HepG2 (cell line): Measurements from ENCODE around the gene UCKL1. TPM values are rescaled to one million over a fixed set of nuclear protein-coding genes. Genes with fewer than 3 reads are reported as not detected.
A peak's percentile ranks its signal among the peaks of the same experiment; 100 is the strongest.

Experiments used
- FOXK1 ChIP-seq: sonication (generic); formaldehyde crosslinking; IDR thresholded peaks from 2 replicates; pipeline ENCODE4 v1.4.0; 2020; ENCODE audit warnings: low read depth, missing genetic modification reagents, borderline replicate concordance
- MAFK ChIP-seq, 2 experiments: IDR thresholded peaks in 1 of 2; conservative IDR thresholded peaks in 1 of 2; 2 replicates each; pipeline ENCODE4 v1.6.1; 2011; ENCODE audit warnings: improper control_type of control experiment in 2 of 2, low read length in 2 of 2
- NAIF1 ChIP-seq: sonication (generic); formaldehyde crosslinking; IDR thresholded peaks from 2 replicates; pipeline ENCODE4 v1.5.0; 2020; ENCODE audit warnings: mild to moderate bottlenecking, missing genetic modification reagents, borderline replicate concordance
- POLR2G ChIP-seq: fragments of 200-400 bp; formaldehyde crosslinking; IDR thresholded peaks from 2 replicates; pipeline ENCODE4 v1.6.1; 2018; ENCODE audit warnings: mild to moderate bottlenecking, low read depth, low read length, moderate library complexity
- RARG ChIP-seq: sonication (generic); formaldehyde crosslinking; IDR thresholded peaks from 2 replicates; pipeline ENCODE4 v1.4.0; 2020; ENCODE audit warnings: low read depth, mild to moderate bottlenecking, missing genetic modification reagents
- ZNF138 ChIP-seq: sonication (generic); formaldehyde crosslinking; IDR thresholded peaks from 2 replicates; pipeline ENCODE4 v1.5.0; 2020; ENCODE audit warnings: mild to moderate bottlenecking, low read depth, missing genetic modification reagents
- ZNF607 ChIP-seq: sonication (generic); formaldehyde crosslinking; IDR thresholded peaks from 2 replicates; pipeline ENCODE4 v1.5.1; 2020; ENCODE audit warnings: missing genetic modification reagents, mild to moderate bottlenecking, borderline replicate concordance
- polyA plus RNA-seq, 8 experiments: library from polyadenylated mRNA; depleted of rRNA in 3 of 8; stranded (reverse) in 7 of 8; unstranded in 1 of 8; fragments of >200 nt; fragmentation: Illumina TruSeq in 4 of 8; extraction: Trizol in 4 of 8; gene quantifications; 2 replicates each; pipeline versions ENCODE4 v1.2.1 to v1.2.3, GENCODE V29; 2011 to 2016; ENCODE audit warnings: low read depth in 4 of 8, missing spikeins in 1 of 8, mixed read lengths in 1 of 8; ENCODE audit not compliant: insufficient read depth in 1 of 8
- total RNA-seq, 5 experiments: library from RNA; depleted of rRNA; stranded (reverse); fragments of >200 nt; fragmentation: Illumina TruSeq; extraction: Trizol; gene quantifications; 2 replicates each; pipeline ENCODE4 v1.2.3, GENCODE V29; 2016; ENCODE audit warnings: low read depth in 1 of 5
- TF ChIP-seq, protein P1 (sequence below): sonication (generic); formaldehyde crosslinking; IDR thresholded peaks from 2 replicates; pipeline ENCODE4 v1.4.0; 2020; ENCODE audit warnings: mild to moderate bottlenecking, missing genetic modification reagents
- TF ChIP-seq, protein P2 (sequence below): sonication (generic); formaldehyde crosslinking; IDR thresholded peaks from 2 replicates; pipeline ENCODE4 v1.9.0; 2022; ENCODE audit warnings: low read depth, missing genetic modification reagents
- TF ChIP-seq, protein P3 (sequence below): sonication (generic); formaldehyde crosslinking; IDR thresholded peaks from 2 replicates; pipeline ENCODE4 v1.4.0; 2020; ENCODE audit warnings: missing genetic modification reagents
- TF ChIP-seq, protein P4 (sequence below): sonication (generic); formaldehyde crosslinking; IDR thresholded peaks from 2 replicates; pipeline ENCODE4 v1.4.0; 2020; ENCODE audit warnings: missing genetic modification reagents, borderline replicate concordance

Gene UCKL1
- total and polyA plus RNA-seq, 2 of the 13 experiments (the other 11 are each of a cell fraction or from before 2014, with no cell fraction given): 50.2 to 126 TPM

DNA sequence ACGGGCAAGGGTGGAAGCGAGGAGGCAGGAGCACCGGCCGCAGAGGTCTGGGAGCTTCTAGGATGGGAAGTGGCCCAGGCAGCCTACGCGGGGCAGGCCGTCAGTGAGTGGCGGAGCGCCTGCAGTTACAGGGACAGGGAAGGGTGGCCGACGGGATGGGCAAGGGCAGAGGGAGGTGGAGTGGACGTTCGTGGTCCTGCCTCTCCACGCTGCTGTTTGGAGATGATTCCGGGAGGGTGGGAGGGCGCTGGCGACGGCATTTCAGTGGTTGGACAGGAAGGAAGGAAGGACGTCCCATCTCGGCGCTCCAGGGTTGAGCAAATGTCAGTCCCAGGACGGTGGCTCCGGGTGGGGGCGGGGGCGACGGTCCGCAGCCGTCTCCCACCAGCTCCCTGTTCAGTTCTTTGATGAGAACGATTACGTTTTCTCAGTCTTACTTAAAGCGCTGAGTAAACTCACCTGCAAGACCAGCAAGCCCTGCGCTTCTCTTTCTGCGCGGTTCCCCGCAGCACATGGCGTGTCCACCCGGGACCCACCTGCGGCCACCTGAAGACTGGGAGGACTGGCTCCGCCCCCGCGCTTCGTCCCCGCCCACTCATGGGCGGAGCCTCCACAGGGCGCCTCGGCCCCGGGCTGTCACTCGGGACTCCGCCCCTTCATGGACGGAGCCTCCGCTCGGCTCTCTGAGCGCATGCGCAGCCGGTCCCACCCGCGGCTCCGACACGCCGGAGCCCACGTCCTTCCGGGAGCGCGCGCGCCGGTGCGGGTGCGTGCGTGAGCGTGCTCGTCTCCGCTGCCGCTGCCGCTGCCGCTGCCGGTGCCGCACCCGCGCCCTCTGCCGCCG, 61.6 kb downstream of the UCKL1 start, which contains the start of gene DNAJC5 (continued):
- TF ChIP-seq, protein P1, sequence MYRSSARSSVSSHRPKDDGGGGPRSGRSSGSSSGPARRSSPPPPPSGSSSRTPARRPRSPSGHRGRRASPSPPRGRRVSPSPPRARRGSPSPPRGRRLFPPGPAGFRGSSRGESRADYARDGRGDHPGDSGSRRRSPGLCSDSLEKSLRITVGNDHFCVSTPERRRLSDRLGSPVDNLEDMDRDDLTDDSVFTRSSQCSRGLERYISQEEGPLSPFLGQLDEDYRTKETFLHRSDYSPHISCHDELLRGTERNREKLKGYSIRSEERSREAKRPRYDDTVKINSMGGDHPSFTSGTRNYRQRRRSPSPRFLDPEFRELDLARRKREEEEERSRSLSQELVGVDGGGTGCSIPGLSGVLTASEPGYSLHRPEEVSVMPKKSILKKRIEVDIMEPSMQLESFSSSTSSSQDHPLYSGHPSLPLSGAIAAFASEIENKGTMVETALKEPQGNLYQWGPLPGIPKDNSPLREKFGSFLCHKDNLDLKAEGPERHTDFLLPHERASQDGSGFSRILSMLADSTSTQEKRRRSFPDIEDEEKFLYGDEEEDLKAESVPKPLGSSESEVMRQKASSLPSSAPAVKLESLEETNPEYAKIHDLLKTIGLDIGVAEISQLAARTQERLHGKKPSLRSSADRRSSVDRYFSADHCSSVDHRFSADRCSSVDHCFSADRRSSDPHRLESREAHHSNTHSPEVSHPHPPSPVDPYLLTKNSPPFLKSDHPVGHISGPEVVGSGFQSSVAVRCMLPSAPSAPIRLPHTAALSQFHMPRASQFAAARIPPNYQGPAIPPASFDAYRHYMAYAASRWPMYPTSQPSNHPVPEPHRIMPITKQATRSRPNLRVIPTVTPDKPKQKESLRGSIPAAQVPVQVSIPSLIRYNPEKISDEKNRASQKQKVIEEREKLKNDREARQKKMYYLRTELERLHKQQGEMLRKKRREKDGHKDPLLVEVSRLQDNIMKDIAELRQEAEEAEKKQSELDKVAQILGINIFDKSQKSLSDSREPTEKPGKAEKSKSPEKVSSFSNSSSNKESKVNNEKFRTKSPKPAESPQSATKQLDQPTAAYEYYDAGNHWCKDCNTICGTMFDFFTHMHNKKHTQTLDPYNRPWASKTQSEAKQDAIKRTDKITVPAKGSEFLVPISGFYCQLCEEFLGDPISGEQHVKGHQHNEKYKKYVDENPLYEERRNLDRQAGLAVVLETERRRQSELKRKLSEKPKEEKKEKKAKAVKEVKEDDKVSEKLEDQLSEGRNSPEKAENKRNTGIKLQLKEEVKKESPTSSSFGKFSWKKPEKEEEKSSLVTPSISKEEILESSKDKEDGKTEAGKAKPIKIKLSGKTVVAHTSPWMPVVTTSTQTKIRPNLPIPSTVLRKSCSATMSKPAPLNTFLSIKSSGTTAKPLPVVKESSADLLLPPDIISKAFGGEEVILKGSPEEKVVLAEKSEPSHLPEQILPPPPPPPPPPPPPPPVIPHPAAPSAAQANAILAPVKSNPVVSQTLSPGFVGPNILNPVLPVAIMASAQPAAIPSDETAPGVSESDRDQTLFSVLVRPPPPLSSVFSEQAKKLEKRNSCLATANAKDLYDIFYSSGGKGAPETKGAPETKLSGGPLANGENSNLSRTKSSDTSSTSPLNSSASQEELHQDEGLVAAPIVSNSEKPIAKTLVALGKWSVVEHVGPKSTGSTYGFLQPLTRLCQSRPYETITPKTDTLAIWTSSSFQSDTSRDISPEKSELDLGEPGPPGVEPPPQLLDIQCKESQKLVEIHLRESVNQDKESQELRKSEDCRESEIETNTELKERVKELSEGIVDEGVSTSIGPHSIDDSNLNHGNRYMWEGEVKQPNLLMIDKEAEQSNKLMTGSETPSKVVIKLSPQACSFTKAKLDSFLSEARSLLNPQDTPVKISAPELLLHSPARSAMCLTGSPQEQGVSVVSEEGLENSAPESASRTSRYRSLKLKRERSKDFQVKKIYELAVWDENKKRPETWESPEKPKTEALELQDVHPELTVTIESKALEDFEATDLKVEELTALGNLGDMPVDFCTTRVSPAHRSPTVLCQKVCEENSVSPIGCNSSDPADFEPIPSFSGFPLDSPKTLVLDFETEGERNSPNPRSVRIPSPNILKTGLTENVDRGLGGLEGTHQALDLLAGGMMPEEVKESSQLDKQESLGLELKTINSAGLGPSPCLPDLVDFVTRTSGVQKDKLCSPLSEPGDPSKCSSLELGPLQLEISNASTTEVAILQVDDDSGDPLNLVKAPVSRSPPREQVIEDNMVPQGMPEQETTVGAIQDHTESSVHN (CRISPR knock-in tag): peak; percentile 88; the same call in 1 of the 2 replicates
- TF ChIP-seq, protein P2, sequence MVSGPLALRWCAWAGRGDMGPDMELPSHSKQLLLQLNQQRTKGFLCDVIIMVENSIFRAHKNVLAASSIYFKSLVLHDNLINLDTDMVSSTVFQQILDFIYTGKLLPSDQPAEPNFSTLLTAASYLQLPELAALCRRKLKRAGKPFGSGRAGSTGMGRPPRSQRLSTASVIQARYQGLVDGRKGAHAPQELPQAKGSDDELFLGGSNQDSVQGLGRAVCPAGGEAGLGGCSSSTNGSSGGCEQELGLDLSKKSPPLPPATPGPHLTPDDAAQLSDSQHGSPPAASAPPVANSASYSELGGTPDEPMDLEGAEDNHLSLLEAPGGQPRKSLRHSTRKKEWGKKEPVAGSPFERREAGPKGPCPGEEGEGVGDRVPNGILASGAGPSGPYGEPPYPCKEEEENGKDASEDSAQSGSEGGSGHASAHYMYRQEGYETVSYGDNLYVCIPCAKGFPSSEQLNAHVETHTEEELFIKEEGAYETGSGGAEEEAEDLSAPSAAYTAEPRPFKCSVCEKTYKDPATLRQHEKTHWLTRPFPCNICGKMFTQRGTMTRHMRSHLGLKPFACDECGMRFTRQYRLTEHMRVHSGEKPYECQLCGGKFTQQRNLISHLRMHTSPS (CRISPR knock-in tag): peak; percentile 15; the same call in 1 of the 2 replicates
- TF ChIP-seq, protein P3, sequence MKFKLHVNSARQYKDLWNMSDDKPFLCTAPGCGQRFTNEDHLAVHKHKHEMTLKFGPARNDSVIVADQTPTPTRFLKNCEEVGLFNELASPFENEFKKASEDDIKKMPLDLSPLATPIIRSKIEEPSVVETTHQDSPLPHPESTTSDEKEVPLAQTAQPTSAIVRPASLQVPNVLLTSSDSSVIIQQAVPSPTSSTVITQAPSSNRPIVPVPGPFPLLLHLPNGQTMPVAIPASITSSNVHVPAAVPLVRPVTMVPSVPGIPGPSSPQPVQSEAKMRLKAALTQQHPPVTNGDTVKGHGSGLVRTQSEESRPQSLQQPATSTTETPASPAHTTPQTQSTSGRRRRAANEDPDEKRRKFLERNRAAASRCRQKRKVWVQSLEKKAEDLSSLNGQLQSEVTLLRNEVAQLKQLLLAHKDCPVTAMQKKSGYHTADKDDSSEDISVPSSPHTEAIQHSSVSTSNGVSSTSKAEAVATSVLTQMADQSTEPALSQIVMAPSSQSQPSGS (CRISPR knock-in tag): peak; percentile 64; the same call in 1 of the 2 replicates
- TF ChIP-seq, protein P4, sequence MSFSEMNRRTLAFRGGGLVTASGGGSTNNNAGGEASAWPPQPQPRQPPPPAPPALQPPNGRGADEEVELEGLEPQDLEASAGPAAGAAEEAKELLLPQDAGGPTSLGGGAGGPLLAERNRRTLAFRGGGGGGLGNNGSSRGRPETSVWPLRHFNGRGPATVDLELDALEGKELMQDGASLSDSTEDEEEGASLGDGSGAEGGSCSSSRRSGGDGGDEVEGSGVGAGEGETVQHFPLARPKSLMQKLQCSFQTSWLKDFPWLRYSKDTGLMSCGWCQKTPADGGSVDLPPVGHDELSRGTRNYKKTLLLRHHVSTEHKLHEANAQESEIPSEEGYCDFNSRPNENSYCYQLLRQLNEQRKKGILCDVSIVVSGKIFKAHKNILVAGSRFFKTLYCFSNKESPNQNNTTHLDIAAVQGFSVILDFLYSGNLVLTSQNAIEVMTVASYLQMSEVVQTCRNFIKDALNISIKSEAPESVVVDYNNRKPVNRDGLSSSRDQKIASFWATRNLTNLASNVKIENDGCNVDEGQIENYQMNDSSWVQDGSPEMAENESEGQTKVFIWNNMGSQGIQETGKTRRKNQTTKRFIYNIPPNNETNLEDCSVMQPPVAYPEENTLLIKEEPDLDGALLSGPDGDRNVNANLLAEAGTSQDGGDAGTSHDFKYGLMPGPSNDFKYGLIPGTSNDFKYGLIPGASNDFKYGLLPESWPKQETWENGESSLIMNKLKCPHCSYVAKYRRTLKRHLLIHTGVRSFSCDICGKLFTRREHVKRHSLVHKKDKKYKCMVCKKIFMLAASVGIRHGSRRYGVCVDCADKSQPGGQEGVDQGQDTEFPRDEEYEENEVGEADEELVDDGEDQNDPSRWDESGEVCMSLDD: no peak
- TF ChIP-seq RARG (CRISPR knock-in tag) (no peak), FOXK1 (CRISPR knock-in tag) (peak; percentile 75; the same call in 1 of the 2 replicates), ZNF138 (CRISPR knock-in tag) (peak; percentile 52; the same call in 1 of the 2 replicates), MAFK (conservative IDR thresholded peaks at IDR 0.05 in 1 of 2, IDR thresholded peaks at IDR 0.05 in 1 of 2; ENCODE audit: low read length in 2 of 2) (no peak), POLR2G (peak; percentile 84), ZNF607 (CRISPR knock-in tag) (peak; percentile 65; the same call in 1 of the 2 replicates), NAIF1 (no peak)
